ENCODE data around the gene IGFBP2.

The IGFBP2 gene

DNA sequence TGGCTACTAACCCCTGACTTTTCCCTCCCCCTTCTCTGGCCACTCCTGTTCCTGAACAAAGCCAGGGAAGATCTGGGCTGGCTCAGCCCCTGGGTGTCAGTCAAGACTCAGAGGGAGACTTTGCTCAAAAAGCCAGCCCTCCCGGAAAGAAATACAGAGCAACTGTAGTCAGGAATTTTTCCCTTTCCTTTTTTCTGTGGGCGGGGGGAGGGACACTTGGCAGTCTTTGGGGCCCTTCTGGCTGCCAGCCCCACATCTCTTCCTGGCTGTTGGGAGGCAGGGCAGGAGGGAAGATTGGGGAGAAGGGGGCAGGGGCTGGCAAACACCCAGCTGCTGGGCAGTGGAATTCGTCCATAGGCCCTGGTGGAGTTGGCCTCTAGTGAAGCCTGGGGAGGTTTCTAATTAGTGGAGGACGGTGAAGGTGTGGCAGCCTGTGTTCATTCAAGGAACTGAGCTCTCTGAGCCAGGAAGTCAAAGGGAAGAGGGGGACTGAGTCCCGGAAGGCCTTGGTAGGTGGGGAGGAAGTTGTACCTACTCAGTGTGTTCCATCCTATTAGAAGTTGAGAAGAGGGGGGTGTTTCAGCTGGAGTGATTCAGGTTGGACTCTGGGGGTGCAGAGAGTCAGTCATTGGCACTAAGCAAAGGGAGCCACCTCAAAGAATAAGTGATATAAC is 10.9 kb downstream of the IGFBP2 start:
- DNase-seq = no peak

DNA sequence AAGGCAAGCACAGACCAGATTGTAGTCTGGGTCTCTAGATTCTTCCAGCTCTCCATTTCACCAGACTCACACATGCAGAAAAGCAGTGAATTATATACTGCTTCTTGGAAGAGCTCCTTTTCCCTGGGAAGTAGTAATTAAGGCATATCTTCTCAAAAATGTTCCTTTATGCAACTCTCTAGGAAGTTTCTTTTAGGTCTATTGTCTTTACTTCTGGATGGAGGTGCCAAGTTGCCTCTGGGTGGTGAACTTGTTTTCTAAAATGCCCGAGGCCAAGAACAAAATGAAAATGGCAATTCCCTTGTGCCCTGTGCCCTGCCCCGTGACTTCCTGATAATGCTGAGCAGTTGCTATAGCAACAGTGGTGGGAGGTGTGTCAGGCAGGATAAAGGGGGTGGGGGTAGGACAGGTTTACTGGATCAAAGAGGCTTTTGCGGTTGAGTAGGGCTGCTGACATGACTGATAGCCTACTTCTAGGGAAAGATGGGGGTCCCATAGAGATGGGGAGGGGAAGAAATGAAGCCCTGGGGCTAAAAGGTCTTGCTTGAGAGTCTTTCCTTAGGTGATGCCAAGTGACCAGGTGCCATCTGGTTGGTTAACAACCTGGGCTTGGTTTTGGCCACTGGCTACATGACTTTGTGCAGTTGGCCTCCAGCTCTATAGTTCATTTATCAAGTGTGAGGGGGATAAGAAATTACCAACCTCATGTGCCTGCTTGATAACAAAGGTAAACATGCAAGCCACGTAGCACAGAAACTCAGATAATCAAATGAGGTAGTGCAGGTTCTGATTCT is 11.8 kb downstream of the IGFBP2 start:
- no peak for DNase-seq

DNA sequence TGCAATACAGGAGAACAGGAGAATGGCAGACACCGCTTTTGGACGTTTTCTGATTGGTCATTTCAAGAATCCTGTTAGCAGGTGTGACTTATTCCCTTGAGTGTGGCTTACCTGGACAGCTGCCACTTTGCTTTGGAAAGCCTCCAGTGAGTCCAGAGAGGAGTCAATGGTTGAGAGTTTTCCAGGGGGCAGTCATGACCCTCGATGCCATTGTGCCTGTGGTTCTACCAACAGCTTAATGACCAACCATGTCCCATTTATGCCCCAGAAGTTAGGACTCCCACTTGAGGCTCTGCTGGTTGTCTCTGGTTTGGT is 12.4 kb downstream of the IGFBP2 start:
- no peak for DNase-seq

DNA sequence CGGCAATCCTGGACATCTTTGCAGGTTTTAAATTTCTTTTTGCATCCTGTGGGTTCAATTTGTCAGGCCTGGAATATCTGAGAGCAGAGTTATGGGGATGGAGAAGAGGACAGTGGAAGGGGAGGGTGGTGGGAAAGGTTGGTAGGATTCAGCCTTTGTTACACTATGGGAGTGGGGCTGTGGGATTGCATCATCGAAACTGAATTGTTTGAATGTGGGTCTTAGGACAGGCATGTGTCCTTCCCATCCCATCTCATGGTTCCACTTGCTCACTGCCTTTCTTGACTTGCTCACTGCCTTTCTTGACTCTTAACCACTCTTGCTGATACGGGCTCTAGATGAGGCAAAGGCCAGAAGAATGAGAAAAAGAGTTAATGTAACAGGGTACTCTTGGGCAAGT is 12.9 kb downstream of the IGFBP2 start:
- no peak for DNase-seq

DNA sequence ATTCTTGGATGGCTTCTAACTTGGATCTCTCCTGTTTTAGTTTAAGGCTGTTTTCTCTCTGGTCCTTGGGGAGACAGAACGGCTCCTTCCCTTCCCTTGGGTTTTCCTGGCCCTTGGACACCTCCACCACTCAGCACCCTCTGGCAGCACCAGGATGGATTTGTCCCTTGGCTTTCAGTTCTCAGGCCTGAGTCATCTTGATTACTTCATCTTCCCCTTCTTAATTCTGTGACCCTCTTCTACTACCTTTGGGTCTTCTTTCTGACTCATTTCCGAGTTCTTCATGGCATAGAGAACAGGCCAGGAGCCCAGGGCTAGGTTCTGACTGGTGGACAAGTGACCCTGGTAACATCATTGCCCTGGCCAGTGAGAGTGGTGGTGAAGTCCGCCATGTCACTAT is 14.9 kb downstream of the IGFBP2 start:
- no peak for DNase-seq

DNA sequence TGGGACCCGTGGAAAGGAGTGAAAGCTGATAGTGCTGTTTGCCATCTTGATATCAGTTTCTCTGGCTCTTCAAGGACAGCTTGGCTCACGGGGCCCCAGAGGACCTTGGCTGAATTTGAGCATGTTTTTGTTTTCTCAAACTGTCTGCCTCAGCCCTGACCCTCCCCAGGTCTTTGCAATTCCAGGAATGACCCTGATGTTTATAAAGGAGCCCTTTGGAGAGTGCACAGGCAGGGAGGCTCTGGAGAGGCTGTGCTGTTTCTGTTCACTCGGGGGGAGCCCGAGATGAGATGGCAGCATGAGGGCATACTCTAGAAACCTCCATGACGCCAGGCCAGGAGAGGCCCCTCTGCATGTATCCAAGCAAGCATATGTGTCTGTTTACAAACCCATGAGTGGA is 16.4 kb downstream of the IGFBP2 start:
- no peak for DNase-seq

DNA sequence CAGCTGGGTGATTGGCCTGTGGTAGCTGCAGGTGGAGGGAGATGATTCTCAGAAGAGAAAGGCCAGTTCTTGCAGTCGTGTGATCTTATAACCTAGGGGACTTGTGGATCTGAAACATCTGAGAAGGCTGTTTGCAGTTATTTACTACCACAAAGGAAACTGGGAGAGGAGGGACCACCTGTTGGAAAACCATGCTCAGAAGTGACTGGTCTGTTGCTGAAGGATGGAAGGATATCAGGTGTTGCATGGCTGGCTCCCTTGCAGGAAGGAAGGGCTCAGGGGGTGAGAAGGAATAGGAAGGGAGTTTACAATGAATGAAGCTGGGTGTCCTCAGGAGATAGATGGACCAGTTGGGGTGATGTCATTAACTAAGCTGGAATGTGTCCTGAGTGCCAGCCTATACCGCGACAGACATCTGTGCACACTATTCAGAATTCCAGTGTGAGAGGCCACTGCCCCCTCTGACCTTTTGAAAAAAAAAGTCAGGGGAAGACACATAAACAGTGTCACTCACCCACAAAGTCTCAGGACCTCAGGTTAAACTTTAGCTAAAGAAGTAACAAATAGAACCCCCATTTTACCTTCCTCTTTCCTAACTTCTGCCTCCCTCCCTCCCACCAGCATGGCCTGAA is 17.5 kb downstream of the IGFBP2 start:
- no peak for DNase-seq

DNA sequence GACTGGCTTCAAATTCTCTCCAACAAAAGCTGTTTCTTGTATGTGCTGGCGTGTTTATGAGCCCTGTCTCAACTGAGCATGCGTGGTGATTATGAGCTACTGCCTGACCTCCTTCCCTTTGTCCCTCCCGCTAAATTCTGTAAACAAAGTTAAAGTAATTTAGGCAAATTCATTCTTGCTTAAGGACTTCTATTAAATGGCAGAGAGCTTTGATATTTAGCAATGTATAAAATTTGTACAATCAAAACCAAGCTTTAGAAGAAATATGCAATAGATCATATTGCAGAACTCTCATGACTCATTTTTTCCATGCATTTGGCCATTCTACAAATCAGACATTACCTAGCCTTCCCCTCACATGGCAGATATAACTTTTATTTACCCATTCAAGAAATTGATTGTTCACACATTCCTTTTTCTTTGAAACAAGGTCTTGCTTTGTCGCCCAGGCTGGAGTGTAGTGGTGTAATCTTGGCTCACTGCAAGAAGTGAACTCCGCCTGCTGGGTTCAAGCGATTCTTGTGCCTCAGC is 18.2 kb downstream of the IGFBP2 start:
- DNase-seq = no peak

DNA sequence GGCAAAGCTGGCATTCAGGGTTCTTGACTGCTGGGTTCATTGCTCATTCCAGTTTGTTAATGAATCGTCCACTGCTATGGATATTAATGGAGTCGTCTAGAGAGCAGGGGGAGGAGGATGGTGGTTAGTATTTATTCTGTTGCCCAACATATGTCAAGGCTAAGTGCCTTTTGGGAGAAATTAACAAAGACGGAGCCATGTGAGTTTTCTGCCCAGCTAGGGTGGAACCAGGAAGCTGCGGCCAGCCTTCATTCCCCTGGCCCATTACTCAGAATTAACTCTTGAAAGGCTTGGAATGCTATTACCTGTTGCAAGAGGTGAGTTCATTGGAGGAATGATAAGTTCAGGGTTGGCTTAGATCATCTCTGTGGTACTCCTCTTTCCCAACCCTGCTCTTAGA is 19.3 kb downstream of the IGFBP2 start:
- DNase-seq = no peak

DNA sequence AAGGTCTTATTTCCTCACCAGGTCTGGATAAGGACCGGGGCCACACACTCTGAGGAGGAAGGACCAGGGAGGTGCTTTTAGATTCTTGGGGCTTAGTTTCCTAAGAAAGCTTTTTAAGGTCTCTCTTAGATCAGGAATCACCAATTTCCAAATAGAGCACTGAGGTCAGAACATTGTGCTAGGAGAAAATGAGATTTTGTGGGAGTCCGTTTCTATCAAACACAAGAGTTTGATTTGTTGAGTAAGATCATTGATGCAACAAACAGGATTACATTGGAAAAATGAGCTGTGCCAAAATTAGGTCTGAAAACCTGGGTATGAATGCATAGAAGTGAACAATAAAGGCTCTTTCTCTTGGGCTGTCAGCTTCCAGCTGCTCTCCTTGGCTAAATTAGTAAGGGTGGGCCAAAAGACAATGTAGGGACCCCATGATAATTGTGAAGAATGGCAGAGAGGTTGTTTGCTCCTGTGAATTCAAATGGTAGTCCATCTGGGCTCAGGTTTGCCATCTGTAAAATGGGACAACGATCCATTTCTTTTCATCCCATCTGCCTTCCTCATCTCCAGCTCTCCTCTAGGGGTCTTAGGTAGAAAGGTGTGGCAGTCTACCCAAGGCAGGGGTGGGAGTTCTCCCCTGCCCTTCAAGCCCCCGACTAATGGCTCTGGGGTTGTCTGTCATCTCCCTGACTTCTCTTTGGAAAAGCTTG is 20.0 kb downstream of the IGFBP2 start:
- DNase-seq = no peak

DNA sequence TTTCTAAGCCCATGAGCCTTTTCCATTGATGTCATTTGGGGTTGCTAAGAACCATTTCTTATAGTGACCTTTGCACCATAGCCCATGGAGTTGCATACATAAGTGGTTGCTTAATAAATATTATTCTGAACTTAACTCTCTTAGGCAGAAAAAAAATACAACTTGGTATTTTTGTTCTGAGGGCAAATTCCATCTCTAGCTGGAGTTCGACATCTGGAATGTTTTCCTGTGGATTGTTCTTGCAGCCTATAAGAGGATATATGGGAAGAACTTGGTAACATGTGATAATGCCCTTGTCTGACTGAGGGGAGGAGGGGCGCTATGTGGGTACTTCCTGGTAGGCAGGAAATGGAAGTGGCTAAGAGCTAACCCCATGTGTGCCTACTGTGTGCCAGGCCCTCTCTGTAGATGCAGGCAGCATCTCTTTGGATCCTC is 20.7 kb downstream of the IGFBP2 start:
- DNase-seq = no peak

DNA sequence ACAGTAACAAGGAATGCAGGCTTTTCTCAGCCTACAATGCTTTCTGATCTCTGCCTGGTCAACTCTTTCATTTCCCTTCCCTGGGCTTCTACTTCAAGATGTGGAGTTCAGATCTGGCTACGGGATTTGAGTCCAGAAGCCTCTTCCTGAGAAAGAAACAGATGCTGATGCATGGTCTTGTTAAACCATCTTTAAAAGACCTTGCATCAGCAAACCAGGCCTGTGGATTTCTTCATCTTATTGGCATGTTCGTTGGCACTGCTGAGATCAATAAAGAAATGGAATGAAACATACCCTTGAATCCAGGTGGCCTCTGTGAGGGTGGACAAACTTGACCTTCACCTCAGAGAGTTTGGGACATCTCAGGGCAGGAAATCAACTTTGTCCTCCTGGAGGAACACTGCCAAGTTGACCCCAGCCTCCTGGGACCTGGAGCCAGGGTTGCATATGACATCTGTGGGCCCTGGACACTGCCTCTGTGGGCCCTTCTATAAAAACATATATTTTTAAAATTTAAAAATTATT is 21.4 kb downstream of the IGFBP2 start:
- no peak for DNase-seq

DNA sequence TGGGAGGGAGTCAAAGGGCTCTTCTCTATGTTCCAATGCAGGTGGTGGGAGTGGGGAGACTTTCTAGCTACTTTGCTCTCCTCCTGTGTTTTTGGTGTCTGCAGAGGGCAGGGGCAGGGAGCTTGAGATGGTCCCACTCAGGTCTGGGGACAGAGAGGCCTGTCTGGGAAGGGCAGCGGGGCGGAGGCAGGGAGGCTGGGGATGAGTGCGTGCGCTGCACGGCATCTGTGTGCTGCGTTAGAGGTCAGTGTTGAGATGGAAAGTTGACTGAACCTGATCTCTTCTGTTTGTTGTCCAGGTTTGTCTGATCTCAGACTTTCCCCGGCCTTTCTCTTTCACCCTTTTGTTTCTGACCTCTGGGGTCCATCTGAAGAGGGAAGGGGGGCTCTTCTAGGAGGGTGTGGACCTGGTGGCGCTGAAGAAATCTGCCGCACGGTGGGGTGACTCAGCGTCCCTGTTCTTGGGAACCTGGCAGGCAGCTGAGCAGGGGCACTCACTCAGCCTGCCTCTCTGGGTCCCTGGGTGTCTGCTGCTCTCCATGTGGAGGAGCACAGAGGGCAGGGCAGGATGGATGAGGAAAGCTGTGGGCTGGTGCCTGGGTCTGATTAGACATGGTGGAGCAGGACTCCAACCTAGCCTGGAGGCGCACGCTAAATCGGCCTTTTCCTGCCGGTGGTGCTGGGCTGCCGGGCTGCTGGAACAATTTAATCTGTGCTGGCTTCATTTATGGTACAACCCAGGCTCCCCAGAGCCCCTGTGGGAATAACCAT is 24.1 kb downstream of the IGFBP2 start:
- no peak for DNase-seq

DNA sequence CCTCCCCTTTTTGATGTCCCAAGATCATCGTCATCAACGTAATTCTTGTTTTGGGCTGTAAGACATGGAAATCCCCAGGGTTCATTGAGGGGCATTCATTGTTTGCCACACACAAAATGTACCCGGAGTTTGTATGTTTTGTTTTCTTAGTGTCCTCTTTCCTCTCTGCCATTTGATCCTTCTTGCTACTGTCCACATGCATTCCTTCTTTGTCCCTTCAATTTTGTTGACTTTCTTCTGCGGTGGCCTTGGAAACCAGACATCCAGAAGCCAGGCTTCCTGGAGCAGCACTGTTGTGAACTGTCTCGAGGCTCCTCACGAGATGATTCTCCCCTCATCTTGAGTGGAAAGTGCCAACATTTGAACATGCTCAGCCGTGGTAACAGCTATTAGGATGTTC is 24.8 kb downstream of the IGFBP2 start:
- no peak for DNase-seq

DNA sequence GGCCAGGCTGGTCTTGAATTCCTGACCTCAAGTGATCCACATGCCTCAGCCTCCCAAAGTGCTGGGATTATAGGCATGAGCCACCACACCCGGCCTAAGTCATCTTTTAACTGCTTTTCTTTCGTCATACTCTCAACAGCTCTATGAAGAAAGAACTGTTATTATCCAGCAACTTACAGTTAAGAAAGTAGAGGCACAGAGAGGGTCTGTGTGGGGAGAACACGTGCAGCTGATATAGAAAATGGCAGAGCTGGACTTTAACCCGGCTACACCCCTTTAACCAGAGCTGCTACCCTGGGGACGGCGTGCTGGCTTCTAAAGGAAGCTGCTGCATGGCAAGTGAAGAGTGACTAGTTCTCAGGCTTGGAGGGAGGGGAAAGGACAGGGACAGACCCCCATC is 25.5 kb downstream of the IGFBP2 start:
- no peak for DNase-seq

DNA sequence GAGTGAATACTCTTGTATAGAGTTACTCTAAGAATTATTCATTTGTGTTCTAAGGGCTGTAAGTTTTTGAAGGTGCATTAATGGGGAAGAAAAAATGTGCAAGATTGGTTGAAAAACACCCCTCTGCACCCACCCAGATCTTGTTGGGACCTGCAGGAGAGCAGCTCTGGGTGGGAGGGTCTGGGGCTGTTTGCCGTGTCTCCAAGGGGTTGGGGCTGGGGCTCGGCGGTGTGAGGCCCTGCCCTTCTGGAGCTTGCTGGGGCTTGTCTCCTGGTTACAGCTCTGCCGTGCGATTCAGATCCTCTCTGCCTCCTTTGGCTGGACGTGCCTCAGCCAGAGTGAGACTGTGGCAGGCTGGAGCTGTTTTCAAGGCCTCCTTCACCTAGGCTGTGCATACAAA is 26.1 kb downstream of the IGFBP2 start:
- DNase-seq = no peak

DNA sequence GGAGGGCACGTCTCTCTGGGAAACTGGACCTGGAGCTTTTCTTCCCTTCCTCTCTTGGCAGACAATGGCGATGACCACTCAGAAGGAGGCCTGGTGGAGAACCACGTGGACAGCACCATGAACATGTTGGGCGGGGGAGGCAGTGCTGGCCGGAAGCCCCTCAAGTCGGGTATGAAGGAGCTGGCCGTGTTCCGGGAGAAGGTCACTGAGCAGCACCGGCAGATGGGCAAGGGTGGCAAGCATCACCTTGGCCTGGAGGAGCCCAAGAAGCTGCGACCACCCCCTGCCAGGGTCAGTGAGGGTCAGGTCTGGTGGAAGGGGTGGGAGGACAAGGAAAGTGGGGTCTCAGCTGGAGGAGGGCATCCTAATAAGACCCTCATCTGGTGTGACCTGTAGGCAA is 27.3 kb downstream of the IGFBP2 start:
- DNase-seq = no peak

DNA sequence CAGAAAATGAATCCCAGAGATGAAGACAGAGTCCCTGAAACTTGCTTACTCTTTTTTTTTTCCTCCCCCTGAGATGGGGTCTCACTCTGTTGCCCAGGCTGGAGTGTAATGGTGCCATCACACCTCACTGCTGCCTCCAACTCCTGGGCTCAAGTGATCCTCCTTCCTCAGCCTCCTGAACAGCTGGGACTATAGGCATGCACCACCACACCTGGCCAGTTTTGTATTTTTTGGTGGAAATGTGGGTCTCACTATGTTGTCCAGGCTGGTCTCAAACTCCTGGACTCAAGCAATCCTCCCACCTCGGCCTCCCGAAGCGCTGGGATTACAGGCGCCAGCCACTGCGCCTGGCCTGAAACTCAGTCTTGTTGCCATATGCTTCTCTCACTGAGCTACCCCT is 27.8 kb downstream of the IGFBP2 start:
- DNase-seq = no peak

DNA sequence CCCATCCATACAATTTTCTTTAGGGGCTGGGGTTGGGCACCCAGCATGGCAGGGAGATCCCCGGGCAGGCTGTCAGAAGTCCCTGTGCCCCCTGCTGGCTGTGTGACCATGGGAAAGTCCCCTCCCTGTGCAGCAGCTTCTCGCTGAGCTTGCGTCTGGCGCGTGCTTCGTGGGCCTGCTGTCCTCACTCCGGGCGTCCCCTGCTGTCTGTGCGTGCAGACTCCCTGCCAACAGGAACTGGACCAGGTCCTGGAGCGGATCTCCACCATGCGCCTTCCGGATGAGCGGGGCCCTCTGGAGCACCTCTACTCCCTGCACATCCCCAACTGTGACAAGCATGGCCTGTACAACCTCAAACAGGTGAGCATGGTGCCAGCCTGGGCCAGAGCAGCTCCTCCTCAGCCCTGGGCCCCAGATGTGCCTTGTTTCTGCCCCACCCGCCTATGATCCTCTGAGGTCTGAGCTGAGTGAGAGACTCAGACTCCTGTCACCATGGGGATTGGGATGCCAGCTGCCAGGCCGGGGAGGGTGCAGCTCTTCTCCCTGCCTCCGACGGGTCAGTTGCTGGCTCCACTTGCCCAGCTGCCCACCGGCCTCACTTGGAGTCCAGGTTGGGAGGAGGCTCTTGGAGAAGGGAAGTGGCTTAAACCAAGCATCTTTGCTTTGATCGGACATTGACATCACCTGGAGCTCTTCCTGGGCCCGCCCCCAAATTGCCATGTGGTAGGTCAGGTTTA is 28.6 kb downstream of the IGFBP2 start:
- DNase-seq = peak in 1 of 2 donors; percentile 8

DNA sequence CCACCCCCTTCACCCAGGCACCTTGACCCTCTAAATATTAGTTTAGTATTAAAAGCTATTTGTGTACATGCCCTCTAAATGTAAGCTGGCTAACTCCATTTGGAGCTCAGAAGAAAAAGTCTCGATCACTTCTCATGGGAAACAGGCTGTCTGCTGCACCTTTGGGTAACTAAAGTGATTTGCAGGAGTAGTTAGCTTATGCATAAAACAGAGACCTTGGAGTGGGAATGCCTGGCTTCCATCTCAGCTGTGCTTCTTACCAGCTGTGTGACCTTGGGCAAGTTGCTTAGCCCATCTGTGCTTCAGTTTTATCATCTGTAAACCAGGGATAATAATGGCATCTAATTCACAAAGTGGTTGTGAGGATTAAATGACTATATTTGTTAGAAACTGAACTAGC is 29.9 kb downstream of the IGFBP2 start:
- no peak for DNase-seq

DNA sequence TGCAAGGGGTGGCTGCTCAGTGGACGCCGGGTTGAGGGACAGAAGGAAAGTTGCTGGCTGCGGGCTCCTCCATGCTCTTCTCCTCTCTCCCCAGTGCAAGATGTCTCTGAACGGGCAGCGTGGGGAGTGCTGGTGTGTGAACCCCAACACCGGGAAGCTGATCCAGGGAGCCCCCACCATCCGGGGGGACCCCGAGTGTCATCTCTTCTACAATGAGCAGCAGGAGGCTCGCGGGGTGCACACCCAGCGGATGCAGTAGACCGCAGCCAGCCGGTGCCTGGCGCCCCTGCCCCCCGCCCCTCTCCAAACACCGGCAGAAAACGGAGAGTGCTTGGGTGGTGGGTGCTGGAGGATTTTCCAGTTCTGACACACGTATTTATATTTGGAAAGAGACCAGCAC is 30.6 kb downstream of the IGFBP2 start:
- DNase-seq = no peak

DNA sequence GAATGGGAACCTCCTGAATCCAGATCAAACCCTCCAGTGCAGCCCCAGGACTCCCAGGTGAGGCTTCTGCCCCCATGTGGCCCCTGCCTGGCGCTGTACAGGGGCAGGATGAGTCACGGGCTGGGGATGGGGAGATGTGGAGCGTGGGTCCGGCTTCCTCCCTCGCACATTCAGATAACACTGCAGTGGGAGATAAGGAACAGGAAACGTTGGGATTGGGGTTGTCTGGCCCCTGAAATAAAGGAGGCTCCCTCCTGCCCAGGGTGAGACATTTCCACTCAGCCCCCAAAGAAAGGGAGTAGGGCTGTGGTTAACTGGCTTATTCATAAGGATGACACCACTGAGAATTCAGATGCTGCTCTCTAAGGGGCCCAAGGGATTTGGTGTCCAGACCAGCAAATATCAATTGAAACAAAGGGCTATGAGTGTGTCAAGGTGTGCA is 31.4 kb downstream of the IGFBP2 start:
- DNase-seq = no peak
